B cell (primary cell): ENCODE results near the gene ATP1B2. TPM values are rescaled to one million over a fixed set of nuclear protein-coding genes. Genes with fewer than 3 reads are reported as not detected.

Experiments
- ATAC-seq: fragments of 200-7000 bp; cut with Tn5 transposase; one replicate; pipeline ENCODE4 v1.10.0; 2021; ENCODE audit warnings: low read depth, mild to moderate bottlenecking, moderate number of reproducible peaks, moderate library complexity
- CTCF ChIA-PET: fragments of 350-600 bp; sonication (Branson Sonifier 250); formaldehyde crosslinking; loops from one replicate; lab custom pipeline; 2021; ENCODE audit warnings: antibody characterized with exemption, inconsistent platforms; lab: Charles Lee
- POLR2A ChIA-PET: fragments of 350-600 bp; sonication (Branson Sonifier 250); formaldehyde crosslinking; loops from one replicate; lab custom pipeline; 2021; ENCODE audit warnings: antibody characterized with exemption; lab: Charles Lee
- DNase-seq: peaks from one replicate; pipeline ENCODE4 v3.0.0; 2013
- H2AFZ ChIP-seq: 2 replicates; pipeline ENCODE4 v1.6.1; 2012; ENCODE audit warnings: mild to moderate bottlenecking, low read depth, low read length; ENCODE audit not compliant: insufficient read depth, poor library complexity, severe bottlenecking
- H3K27ac ChIP-seq, 2 donors: 1 replicate in 1 of 2; 2 replicates in 1 of 2; pipeline ENCODE4 v1.5.1; 2012 to 2013; ENCODE audit warnings: low read length in 2 of 2, mild to moderate bottlenecking in 2 of 2, moderate library complexity in 1 of 2
- H3K27me3 ChIP-seq, 4 experiments: fragments of 200-600 bp in 1 of 4; sonication (generic) in 1 of 4; replicated peaks in 1 of 4; 1 replicate in 2 of 4; 2 replicates in 2 of 4; pipeline versions ENCODE4 v1.6.1 to v1.7.0; 2013 to 2016; ENCODE audit warnings: low read length in 3 of 4, mild to moderate bottlenecking in 2 of 4, mixed read lengths in 1 of 4, moderate library complexity in 1 of 4; ENCODE audit not compliant: insufficient read depth in 4 of 4, control insufficient read depth in 3 of 4; ENCODE audit errors: control extremely low read depth in 1 of 4
- H3K36me3 ChIP-seq, 2 experiments: replicated peaks in 1 of 2; 1 replicate in 1 of 2; 2 replicates in 1 of 2; pipeline versions ENCODE4 v1.6.1 to v1.7.1; 2013; ENCODE audit warnings: low read length in 1 of 2; ENCODE audit not compliant: insufficient read depth in 2 of 2, control insufficient read depth in 1 of 2; ENCODE audit errors: control extremely low read depth in 1 of 2, extremely low read depth in 1 of 2
- H3K4me1 ChIP-seq, 2 donors: fragments of 200-600 bp in 1 of 2; sonication (generic) in 1 of 2; 1 replicate in 1 of 2; 2 replicates in 1 of 2; pipeline versions ENCODE4 v1.5.1 to v1.6.1; 2013 to 2017; ENCODE audit warnings: low read length in 2 of 2; ENCODE audit not compliant: control insufficient read depth in 2 of 2, insufficient read depth in 2 of 2
- H3K4me2 ChIP-seq: replicated peaks from 2 replicates; pipeline ENCODE3; 2012; ENCODE audit warnings: mild to moderate bottlenecking, low read depth, low read length; ENCODE audit not compliant: poor library complexity, severe bottlenecking
- H3K4me3 ChIP-seq, 5 experiments: fragments of 200-600 bp in 1 of 5; sonication (generic) in 1 of 5; 1 replicate in 3 of 5; 2 replicates in 2 of 5; pipeline versions ENCODE4 v1.5.1 to v1.7.0; 2011 to 2016; ENCODE audit warnings: low read length in 4 of 5, mild to moderate bottlenecking in 4 of 5, low read depth in 2 of 5, control low read depth in 1 of 5, moderate library complexity in 1 of 5; ENCODE audit not compliant: insufficient read depth in 1 of 5; ENCODE audit errors: control extremely low read depth in 1 of 5, extremely low read depth in 1 of 5
- H3K79me2 ChIP-seq: fragments of 200-600 bp; sonication (generic); one replicate; pipeline ENCODE4 v1.6.0; 2016; ENCODE audit warnings: low read length; ENCODE audit not compliant: control insufficient read depth, insufficient read depth
- H3K9ac ChIP-seq: fragments of 200-600 bp; sonication (generic); 2 replicates; pipeline ENCODE4 v1.6.1; 2017; ENCODE audit warnings: mild to moderate bottlenecking, low read length, moderate library complexity
- H3K9me3 ChIP-seq, 3 donors: one replicate each; pipeline versions ENCODE4 v1.6.1 to v1.7.1; 2013; ENCODE audit warnings: low read length in 2 of 3; ENCODE audit not compliant: control insufficient read depth in 2 of 3, insufficient read depth in 1 of 3; ENCODE audit errors: control extremely low read depth in 1 of 3
- H4K20me1 ChIP-seq: 2 replicates; pipeline ENCODE4 v1.6.0; 2012; ENCODE audit warnings: mild to moderate bottlenecking, low read length; ENCODE audit not compliant: insufficient read depth, control insufficient read depth, poor library complexity, severe bottlenecking
- H3K27ac Mint-ChIP-seq: one replicate; pipeline ENCODE4 v1.8.0; 2021; ENCODE audit warnings: mixed read lengths
- H3K27me3 Mint-ChIP-seq: one replicate; pipeline ENCODE4 v1.8.0; 2021; ENCODE audit warnings: mixed read lengths
- H3K4me1 Mint-ChIP-seq: one replicate; pipeline ENCODE4 v1.8.0; 2021; ENCODE audit warnings: mixed read lengths
- H3K4me3 Mint-ChIP-seq: one replicate; pipeline ENCODE4 v1.8.0; 2021; ENCODE audit warnings: mixed read lengths
- H3K9me3 Mint-ChIP-seq: one replicate; pipeline ENCODE4 v1.8.0; 2022; ENCODE audit warnings: mixed read lengths; ENCODE audit not compliant: insufficient read depth
- CTCF ChIP-seq: fragments of 200-600 bp; IDR thresholded peaks from one replicate; pipeline ENCODE4 v1.8.0; 2022; ENCODE audit warnings: antibody characterized with exemption, mild to moderate bottlenecking
- EZH2 ChIP-seq: IDR thresholded peaks from 2 replicates; pipeline ENCODE4 v1.6.1; 2012; ENCODE audit warnings: borderline replicate concordance, low read depth, mild to moderate bottlenecking, moderate library complexity, low read length; ENCODE audit not compliant: insufficient read depth, poor library complexity, severe bottlenecking
- WGBS: methylation state at CpG from one replicate; pipeline ENCODE4 v1.1.5; 2013; ENCODE audit warnings: missing lambda C conversion rate; ENCODE audit not compliant: insufficient coverage; 5-methylcytosine and 5-hydroxymethylcytosine counted together
- intact Hi-C: fragments of 100-400 bp; cut with micrococcal nuclease; formaldehyde crosslinking; loops from one replicate; pipeline ENCODE4 v1.10.0; 2022
- polyA plus RNA-seq: library from polyadenylated mRNA; depleted of rRNA; stranded (reverse); fragments of >200 nt; gene quantifications from 2 replicates; pipeline ENCODE4 v1.2.3, GENCODE V29; 2012
- total RNA-seq, 2 donors: library from RNA; stranded (reverse); fragments of 120-200 nt in 1 of 2; gene quantifications; 1 replicate in 1 of 2; 2 replicates in 1 of 2; pipeline versions ENCODE4 v1.2.3 to v1.2.4, GENCODE V29; 2013 to 2022

The ATP1B2 gene
- total and polyA plus RNA-seq, 2 donors (not counting 1 experiment from before 2014, with no cell fraction given): 0.39 TPM; not detected in 1

GRCh38 chr17:7677388-7678067 lies 26.8 kb downstream of the ATP1B2 start:
- H3K9ac ChIP-seq: no peak overlapping the region
- H3K9me3 ChIP-seq: peaks cover 3 to 9% (median 8%) of the 10 kb centered on the region in 3 donors
- H3K36me3 ChIP-seq: peaks cover 15 to 35% of the 10 kb centered on the region in 2 experiments
- Mint-ChIP-seq H3K27me3 (no peaks in the 10 kb centered on the region), H3K27ac (no peak overlapping the region), H3K4me3 (no peak overlapping the region), H3K9me3 (no peaks in the 10 kb centered on the region), H3K4me1 (peaks cover 9% of the 10 kb centered on the region)
- H4K20me1 ChIP-seq: peaks cover 54% of the 10 kb centered on the region
- no peak overlapping the region for H2AFZ ChIP-seq
- TF ChIP-seq EZH2: no peak
- no peak for TF ChIP-seq CTCF
- no peaks in the 10 kb centered on the region for H3K4me1 ChIP-seq
- no peaks in the 10 kb centered on the region for H3K27me3 ChIP-seq
- WGBS: 93% methylated on average over 7 of the region's 10 CpGs
- ChIA-PET POLR2A (interaction anchor here (0.7 to 1.2 kb wide), 2 partner anchors 10 to 471 kb away, joined by 3 to 4 read pairs; partner anchors contain the start of gene TP53), CTCF (interaction anchor here (2.3 kb wide), 1 partner anchor 10 kb away, joined by 6 read pairs; the partner anchor contains the start of genes TP53 and WRAP53)
- peaks cover 63% of the 10 kb centered on the region for H3K79me2 ChIP-seq
- H3K27ac ChIP-seq: no peak overlapping the region
- DNase-seq (no peak), ATAC-seq (no peak)
- no peak overlapping the region for H3K4me3 ChIP-seq
- H3K4me2 ChIP-seq: no peak overlapping the region
- intact Hi-C loops: no loop called here
